Body of pancreas (tissue), 4 donors: ENCODE results near the gene VEZT. TPM values are rescaled to one million over a fixed set of nuclear protein-coding genes. Genes with fewer than 3 reads are reported as not detected.

Experiments
- ATAC-seq: fragments of 150-250 bp; one replicate; pipeline ENCODE4 v1.9.1; 2016
- DNase-seq, 4 donors: peaks; one replicate each; pipeline ENCODE4 v3.0.0-alpha.2; 2019
- H3K27ac ChIP-seq, 4 donors: fragments of 200-600 bp; sonication (generic); 1 replicate in 3 of 4; 2 replicates in 1 of 4; pipeline versions ENCODE4 v1.5.1 to v1.6.1; 2016 to 2019; ENCODE audit warnings: mild to moderate bottlenecking in 1 of 4, mixed read lengths in 1 of 4, moderate library complexity in 1 of 4
- H3K27me3 ChIP-seq, 2 donors: fragments of 200-600 bp; sonication (generic); one replicate each; pipeline ENCODE4 v1.6.0; 2016; ENCODE audit warnings: mild to moderate bottlenecking in 1 of 2
- H3K36me3 ChIP-seq, 2 donors: fragments of 200-600 bp; sonication (generic); replicated peaks in 1 of 2; 2 replicates each; pipeline ENCODE4 v1.5.1; 2016; ENCODE audit warnings: low read depth in 2 of 2; ENCODE audit not compliant: insufficient read depth in 1 of 2
- H3K4me1 ChIP-seq: fragments of 200-600 bp; sonication (generic); one replicate; pipeline ENCODE4 v1.6.0; 2016
- H3K4me3 ChIP-seq, 2 donors: fragments of 200-600 bp; sonication (generic); 1 replicate in 1 of 2; 2 replicates in 1 of 2; pipeline ENCODE4 v1.5.1; 2016 to 2019
- H3K9me3 ChIP-seq, 3 donors: fragments of 200-600 bp; sonication (generic); 1 replicate in 2 of 3; 2 replicates in 1 of 3; pipeline ENCODE4 v1.5.1; 2016
- CTCF ChIP-seq, 7 experiments: fragments of 450-650 bp in 4 of 7; fragments of 200-600 bp in 3 of 7; sonication (generic) in 3 of 7; IDR thresholded peaks; one replicate each; pipeline ENCODE4 v1.5.1; 2016 to 2019; ENCODE audit warnings: antibody characterized with exemption in 7 of 7
- POLR2A ChIP-seq, 3 donors: fragments of 450-650 bp; IDR thresholded peaks; one replicate each; pipeline ENCODE4 v1.6.1; 2016; ENCODE audit warnings: antibody characterized with exemption in 3 of 3, mild to moderate bottlenecking in 2 of 3
- WGBS, 2 donors: methylation state at CpG; one replicate each; pipeline ENCODE4 v1.1.5; 2017; 5-methylcytosine and 5-hydroxymethylcytosine counted together
- intact Hi-C: fragments of 100-400 bp; cut with DNase I; formaldehyde crosslinking; loops from one replicate; pipeline ENCODE4 v1.15.1; 2023
- total RNA-seq, 2 donors: library from RNA; depleted of rRNA; stranded (reverse); fragments of >200 nt; gene quantifications; one replicate each; pipeline ENCODE4 v1.1.0, GENCODE V29; 2016

VEZT gene
- total RNA-seq, 2 donors from 2014 or later = 50.8 to 56.4 TPM

DNA sequence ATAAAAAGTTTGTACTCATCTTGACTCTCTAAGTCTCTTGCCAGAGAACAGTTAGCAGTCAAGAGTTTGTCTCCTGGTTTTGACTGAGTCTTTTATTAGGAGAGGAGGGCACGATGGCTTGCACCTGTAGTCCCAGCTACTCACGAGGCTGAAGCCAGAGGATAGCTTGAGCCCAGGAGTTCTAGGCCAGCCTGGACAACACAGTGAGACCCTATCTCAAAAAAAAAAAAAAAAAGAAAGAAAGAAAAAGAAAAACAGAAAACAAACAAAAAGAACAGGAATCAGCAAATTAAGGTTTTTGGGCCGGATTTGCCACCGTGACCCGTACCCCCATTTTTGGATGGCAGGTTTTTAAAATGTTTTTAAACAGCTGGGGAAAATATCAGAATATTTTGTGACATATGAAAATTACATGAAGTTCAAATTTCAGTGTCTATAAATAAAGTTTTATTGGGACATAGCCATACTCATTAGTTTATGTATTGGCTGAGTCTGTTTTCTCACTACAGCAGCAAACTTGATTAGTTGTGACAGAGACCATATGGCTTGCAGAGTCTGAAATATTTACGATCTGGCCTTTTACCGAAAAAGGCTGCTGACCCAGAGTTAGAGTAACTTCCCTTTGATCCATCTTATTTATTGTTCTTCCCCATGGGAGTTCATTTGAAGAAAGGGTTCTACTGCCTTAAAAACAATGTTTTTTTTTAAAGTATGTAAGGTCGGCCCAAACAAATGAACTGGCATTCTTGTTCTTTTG lies 31.2 kb downstream of the VEZT start:
- no peak for TF ChIP-seq CTCF (IDR thresholded peaks at IDR 0.05)
- TF ChIP-seq POLR2A (IDR thresholded peaks at IDR 0.05) = no peak
- WGBS, 2 donors = 90 to 91% methylated on average over 8 of the region's 8 CpGs
- intact Hi-C loops = no loop called here
- DNase-seq (no peak), ATAC-seq (no peak)
- H3K27ac ChIP-seq = no peak overlapping the region
- no peaks in the 10 kb centered on the region for H3K27me3 ChIP-seq
- H3K4me3 ChIP-seq = no peak overlapping the region
- H3K36me3 ChIP-seq = peaks cover 0 to 4% of the 10 kb centered on the region in 2 donors
- H3K9me3 ChIP-seq = no peaks in the 10 kb centered on the region
- H3K4me1 ChIP-seq = peaks cover 7% of the 10 kb centered on the region

DNA sequence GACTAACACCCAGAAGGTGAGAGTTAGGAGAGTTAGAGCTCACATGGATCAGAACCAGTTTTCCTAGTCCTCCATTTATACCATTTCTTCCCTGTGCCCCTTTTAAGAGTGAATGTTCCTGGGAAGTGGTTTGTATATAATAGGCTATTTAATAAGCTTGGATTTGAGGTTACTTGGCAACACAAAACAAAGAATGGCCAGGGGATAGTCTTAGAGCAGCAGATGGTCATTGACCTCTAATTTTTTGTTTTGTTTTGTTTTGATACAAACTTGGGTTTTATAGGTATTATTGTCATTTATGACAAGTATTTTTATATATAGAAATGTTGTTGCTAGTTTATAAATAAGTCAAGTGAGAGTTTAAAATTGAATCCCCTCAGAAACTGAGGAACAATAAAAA lies 35.8 kb downstream of the VEZT start:
- H3K36me3 ChIP-seq = peaks cover 0 to 10% of the 10 kb centered on the region in 2 donors
- no peak overlapping the region for H3K27ac ChIP-seq
- peaks cover 7% of the 10 kb centered on the region for H3K4me1 ChIP-seq
- no peak overlapping the region for H3K4me3 ChIP-seq
- TF ChIP-seq POLR2A (IDR thresholded peaks at IDR 0.05) (no peak), CTCF (IDR thresholded peaks at IDR 0.05) (no peak)
- ATAC-seq (no peak), DNase-seq (no peak)
- no peaks in the 10 kb centered on the region for H3K27me3 ChIP-seq
- no peaks in the 10 kb centered on the region for H3K9me3 ChIP-seq
- intact Hi-C loops = no loop called here

- WGBS, 2 donors = 76 to 85% methylated on average over 3 of the region's 3 CpGs
- DNase-seq (no peak), ATAC-seq (no peak)
- Histone ChIP-seq H3K27me3 (no peaks in the 10 kb centered on the region), H3K36me3 (peaks cover 0 to 6% of the 10 kb centered on the region in 2 donors), H3K27ac (no peak overlapping the region), H3K9me3 (no peaks in the 10 kb centered on the region), H3K4me1 (peaks cover 7% of the 10 kb centered on the region), H3K4me3 (no peak overlapping the region)
- intact Hi-C loops = no loop called here
- TF ChIP-seq POLR2A (IDR thresholded peaks at IDR 0.05) (no peak), CTCF (IDR thresholded peaks at IDR 0.05) (no peak)
Measured at GRCh38 chr12:95257541-95257940, 39.9 kb downstream of the VEZT start.

DNA sequence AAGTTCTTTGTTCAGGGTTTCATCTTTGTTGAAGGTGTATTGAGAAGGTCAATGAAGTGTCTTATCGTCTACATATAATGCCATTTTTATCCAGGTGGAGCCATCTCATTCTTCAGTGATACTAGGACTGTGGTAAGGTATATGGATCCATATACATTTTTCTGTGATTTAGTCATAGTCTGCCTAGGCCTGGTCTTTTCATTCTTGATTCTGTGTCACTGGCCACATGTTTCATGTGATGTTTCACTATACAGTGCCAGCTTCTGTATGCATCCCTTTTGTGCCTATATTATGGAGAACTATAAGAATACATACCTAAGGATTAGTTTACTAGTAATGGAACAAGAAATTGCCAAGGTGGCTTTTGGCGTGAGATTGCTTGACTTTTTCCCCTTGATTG lies 40.5 kb downstream of the VEZT start:
- Histone ChIP-seq H3K27me3 (no peaks in the 10 kb centered on the region), H3K27ac (no peak overlapping the region), H3K36me3 (peaks cover 0 to 10% of the 10 kb centered on the region in 2 donors), H3K9me3 (no peaks in the 10 kb centered on the region), H3K4me1 (peaks cover 7% of the 10 kb centered on the region), H3K4me3 (no peak overlapping the region)
- intact Hi-C loops = no loop called here
- ATAC-seq (no peak), DNase-seq (no peak)
- TF ChIP-seq CTCF (IDR thresholded peaks at IDR 0.05) = no peak
- TF ChIP-seq POLR2A (IDR thresholded peaks at IDR 0.05) = no peak
- WGBS, 2 donors = 95 to 100% methylated on average over 2 of the region's 2 CpGs

DNA sequence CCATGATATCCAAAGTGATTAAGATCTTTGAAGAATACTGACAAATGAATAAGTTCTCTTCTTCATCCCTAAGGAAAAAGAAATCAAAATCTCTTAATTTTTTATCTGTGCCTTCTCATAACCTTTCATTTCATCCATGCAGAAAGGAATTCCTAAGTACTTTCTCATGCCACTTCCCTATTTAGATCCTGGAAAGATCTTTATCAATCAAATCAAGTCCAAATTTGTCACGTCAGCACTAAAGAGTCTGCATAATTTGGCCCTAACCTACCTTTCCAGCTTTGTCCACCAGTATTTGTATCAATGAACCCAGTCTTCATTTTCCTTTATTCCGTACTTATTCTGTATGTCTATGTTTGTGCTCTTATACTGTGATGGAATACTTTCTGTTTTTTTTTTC lies 41.2 kb downstream of the VEZT start:
- no peak overlapping the region for H3K4me3 ChIP-seq
- ATAC-seq = no peak
- H3K4me1 ChIP-seq = peaks cover 7% of the 10 kb centered on the region
- 88 to 89% methylated on average over 2 of the region's 2 CpGs for WGBS, 2 donors
- no peaks in the 10 kb centered on the region for H3K9me3 ChIP-seq
- peaks cover 4 to 16% of the 10 kb centered on the region in 2 donors for H3K36me3 ChIP-seq
- no peak overlapping the region for H3K27ac ChIP-seq
- DNase-seq = no peak
- no peaks in the 10 kb centered on the region for H3K27me3 ChIP-seq
- intact Hi-C loops = no loop called here
- no peak for TF ChIP-seq POLR2A (IDR thresholded peaks at IDR 0.05)
- no peak for TF ChIP-seq CTCF (IDR thresholded peaks at IDR 0.05)
